Ovary (tissue), 9 donors: ENCODE measurements around the gene NRDE2. TPM values are rescaled to one million over a fixed set of nuclear protein-coding genes. Genes with fewer than 3 reads are reported as not detected.
A peak's percentile ranks its signal among the peaks of the same experiment; 100 is the strongest.

ENCODE experiments used
- DNase-seq, 5 donors: peaks; one replicate each; pipeline ENCODE4 v3.0.0-alpha.2; 2019 to 2020
- H3K27ac ChIP-seq, 2 donors: fragments of 200-600 bp; one replicate each; pipeline versions ENCODE4 v1.5.1 to v1.8.0; 2019 to 2022
- H3K27me3 ChIP-seq: fragments of 200-600 bp; one replicate; pipeline ENCODE4 v1.8.0; 2022
- H3K36me3 ChIP-seq: fragments of 200-600 bp; sonication (generic); one replicate; pipeline ENCODE4 v1.5.1; 2019
- H3K4me1 ChIP-seq: one replicate; pipeline ENCODE4 v1.8.1; 2013; ENCODE audit warnings: mild to moderate bottlenecking, moderate library complexity; ENCODE audit not compliant: insufficient read depth
- H3K4me3 ChIP-seq: fragments of 200-600 bp; sonication (generic); one replicate; pipeline ENCODE4 v1.5.1; 2017
- H3K9me3 ChIP-seq, 2 donors: fragments of 200-600 bp in 1 of 2; sonication (generic) in 1 of 2; one replicate each; pipeline versions ENCODE4 v1.5.1 to v1.8.1; 2013 to 2019; ENCODE audit warnings: mild to moderate bottlenecking in 1 of 2, moderate library complexity in 1 of 2
- EP300 ChIP-seq: sonication (generic); formaldehyde crosslinking; IDR thresholded peaks from one replicate; pipeline ENCODE4 v1.6.1; 2017; ENCODE audit warnings: antibody characterized with exemption
- POLR2A ChIP-seq: fragments of 450-650 bp; IDR thresholded peaks from one replicate; pipeline ENCODE4 v1.6.1; 2017; ENCODE audit warnings: antibody characterized with exemption, mild to moderate bottlenecking, moderate library complexity
- WGBS, 3 donors: extraction: QIAGEN DNeasy Blood & Tissue Kit in 1 of 3; methylation state at CpG; one replicate each; pipeline versions ENCODE4 v1.1.5 to v1.1.7; 2013 to 2017; 5-methylcytosine and 5-hydroxymethylcytosine counted together
- intact Hi-C, 4 donors: fragments of 100-400 bp; cut with DNase I; formaldehyde crosslinking; loops; one replicate each; pipeline versions ENCODE4 v1.11.0 to v1.15.1; 2022 to 2023
- polyA plus RNA-seq, 2 donors: library from polyadenylated mRNA; stranded (reverse); fragments of 200-250 nt in 1 of 2; fragments of 350-450 nt in 1 of 2; fragmentation: Illumina TruSeq in 1 of 2; extraction: RNeasy Lipid Tissue Mini Kit (QIAGEN cat#74804) in 1 of 2; gene quantifications; one replicate each; pipeline ENCODE4 v1.2.3, GENCODE V29; 2013 to 2014
- total RNA-seq, 7 donors: library from RNA; depleted of rRNA in 2 of 7; stranded (reverse); fragments of >200 nt in 2 of 7; fragmentation: NEBNext Ultra II Directional in 3 of 7; extraction: Animal tissue kit (Norgen Biotek cat#: 25700) in 3 of 7; gene quantifications; one replicate each; pipeline versions ENCODE4 v1.1.0 to v1.2.4, GENCODE V29; 2016 to 2023
- TF ChIP-seq, protein P1 (sequence below), 3 donors: fragments of 450-650 bp in 2 of 3; fragments of 200-600 bp in 1 of 3; IDR thresholded peaks; one replicate each; pipeline versions ENCODE4 v1.5.1 to v1.8.0; 2016 to 2022; ENCODE audit warnings: antibody characterized with exemption in 3 of 3, mild to moderate bottlenecking in 1 of 3
- donor health status: DM: no; HTN: no; CAD: no; lungs with moderate emphysema.
- donor health status: DM: no; HTN: no; CAD: no.
- donor health status: Bipolar disorder and iron deficiency.
- donor health status: DM: yes; HTN: yes; CAD: no.
- donor health status: DM: no; HTN: no; CAD: no.
- donor health status: DM: yes; HTN: yes; CAD: no.

NRDE2 gene
- total and polyA plus RNA-seq, 9 donors = 7.7 to 28.5 (median 15.4) TPM

GRCh38 chr14:90266441-90267154, 65.1 kb downstream of the NRDE2 start:
- no peaks in the 10 kb centered on the region for H3K27me3 ChIP-seq
- H3K27ac ChIP-seq = no peak overlapping the region
- intact Hi-C loops = no loop called here
- no peaks in the 10 kb centered on the region for H3K4me1 ChIP-seq
- H3K4me3 ChIP-seq = no peak overlapping the region
- TF ChIP-seq, protein P1, sequence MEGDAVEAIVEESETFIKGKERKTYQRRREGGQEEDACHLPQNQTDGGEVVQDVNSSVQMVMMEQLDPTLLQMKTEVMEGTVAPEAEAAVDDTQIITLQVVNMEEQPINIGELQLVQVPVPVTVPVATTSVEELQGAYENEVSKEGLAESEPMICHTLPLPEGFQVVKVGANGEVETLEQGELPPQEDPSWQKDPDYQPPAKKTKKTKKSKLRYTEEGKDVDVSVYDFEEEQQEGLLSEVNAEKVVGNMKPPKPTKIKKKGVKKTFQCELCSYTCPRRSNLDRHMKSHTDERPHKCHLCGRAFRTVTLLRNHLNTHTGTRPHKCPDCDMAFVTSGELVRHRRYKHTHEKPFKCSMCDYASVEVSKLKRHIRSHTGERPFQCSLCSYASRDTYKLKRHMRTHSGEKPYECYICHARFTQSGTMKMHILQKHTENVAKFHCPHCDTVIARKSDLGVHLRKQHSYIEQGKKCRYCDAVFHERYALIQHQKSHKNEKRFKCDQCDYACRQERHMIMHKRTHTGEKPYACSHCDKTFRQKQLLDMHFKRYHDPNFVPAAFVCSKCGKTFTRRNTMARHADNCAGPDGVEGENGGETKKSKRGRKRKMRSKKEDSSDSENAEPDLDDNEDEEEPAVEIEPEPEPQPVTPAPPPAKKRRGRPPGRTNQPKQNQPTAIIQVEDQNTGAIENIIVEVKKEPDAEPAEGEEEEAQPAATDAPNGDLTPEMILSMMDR (IDR thresholded peaks at IDR 0.05) = no peak
- TF ChIP-seq EP300 (no peak), POLR2A (no peak)
- H3K36me3 ChIP-seq = no peaks in the 10 kb centered on the region
- H3K9me3 ChIP-seq = no peaks in the 10 kb centered on the region
- DNase-seq = no peak
- 88 to 95% (median 94%) methylated on average over 9 of the region's 9 CpGs for WGBS, 3 donors

GRCh38 chr14:90263748-90264449, 67.8 kb downstream of the NRDE2 start:
- TF ChIP-seq POLR2A = no peak
- TF ChIP-seq, protein P1 (IDR thresholded peaks at IDR 0.05) = no peak
- no peak for TF ChIP-seq EP300
- DNase-seq = no peak
- intact Hi-C loops = no loop called here
- 73 to 87% (median 79%) methylated on average over 8 of the region's 8 CpGs for WGBS, 3 donors
- Histone ChIP-seq H3K4me1 (no peaks in the 10 kb centered on the region), H3K4me3 (no peak overlapping the region), H3K27ac (no peak overlapping the region), H3K27me3 (no peaks in the 10 kb centered on the region), H3K9me3 (no peaks in the 10 kb centered on the region), H3K36me3 (no peaks in the 10 kb centered on the region)

DNA sequence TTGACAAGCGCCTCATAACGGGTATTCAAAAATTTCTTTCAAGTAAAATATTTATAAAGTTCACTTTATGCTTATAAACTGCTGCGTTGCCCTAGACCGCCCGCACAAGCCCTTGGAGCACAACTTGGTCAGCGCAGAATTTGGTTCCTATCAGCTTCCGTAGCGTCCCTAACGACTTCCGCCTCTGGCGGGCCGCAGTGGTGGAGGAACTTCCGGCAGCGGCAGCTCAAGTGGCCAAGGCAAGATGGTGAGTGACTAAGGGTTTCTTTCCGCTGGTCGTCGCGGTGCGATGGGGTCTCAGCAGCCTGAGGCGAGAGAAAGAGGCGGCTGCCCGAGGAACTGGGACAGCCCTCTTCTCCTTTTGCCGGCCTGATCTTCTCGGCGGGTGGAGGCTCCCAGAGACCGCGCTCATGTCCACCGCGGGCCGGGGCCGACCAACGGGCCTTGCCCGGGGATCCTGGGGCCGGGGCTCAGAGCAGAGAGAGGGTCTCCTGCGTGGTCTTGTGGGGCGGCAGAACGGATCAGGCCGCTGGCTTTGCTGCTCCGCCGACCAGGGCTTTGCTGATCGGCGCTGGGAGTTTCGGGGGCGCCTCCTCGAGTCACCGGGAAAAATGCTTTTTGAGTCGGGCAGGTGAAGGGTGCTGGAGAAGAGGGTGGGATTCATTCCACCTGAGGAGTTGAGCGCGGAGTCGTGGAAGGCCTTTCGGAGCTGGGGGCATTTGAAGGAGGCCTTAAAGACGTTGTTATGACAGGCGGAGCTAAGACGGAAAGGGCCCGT, 75.2 kb downstream of the NRDE2 start, which contains the start of gene PSMC1:
Gene PSMC1 (plus strand): TSS at position 200 of the 778 bp plus-strand sequence. CDS start 45 bp downstream, at position 245.
- 0 to 1% (median 1%) methylated on average over 55 of the region's 55 CpGs for WGBS, 3 donors
- peak; percentile 83 to 90 (median 87) for DNase-seq

DNA sequence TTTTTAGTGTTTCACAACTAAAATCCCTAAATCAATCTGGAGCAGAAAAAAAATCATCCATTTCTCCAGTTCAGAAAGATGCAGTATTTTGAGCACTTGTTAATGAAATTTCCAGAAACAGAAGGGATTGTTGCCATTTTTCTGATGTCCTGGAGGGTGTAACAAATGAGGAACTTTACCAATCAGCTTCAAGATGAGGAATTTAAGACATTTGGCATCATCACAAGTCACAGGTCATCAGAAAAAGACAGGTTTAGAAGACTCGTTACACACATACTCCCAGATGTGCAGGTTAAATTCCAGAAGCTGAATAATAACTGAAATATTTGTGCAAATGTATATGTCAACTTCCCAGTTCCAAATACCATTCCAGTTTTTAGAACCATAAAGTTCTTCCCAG, 75.9 kb downstream of the NRDE2 start:
- DNase-seq = no peak
- no peaks in the 10 kb centered on the region for H3K9me3 ChIP-seq
- peak overlapping the region; percentile 93 for H3K4me3 ChIP-seq
- TF ChIP-seq EP300 (no peak), POLR2A (no peak)
- WGBS, 3 donors = 21 to 33% (median 30%) methylated on average over 1 of the region's 1 CpG
- intact Hi-C loops = no loop called here
- H3K36me3 ChIP-seq = no peaks in the 10 kb centered on the region
- H3K27ac ChIP-seq = no peak overlapping the region
- H3K4me1 ChIP-seq = peaks cover 9% of the 10 kb centered on the region
- no peaks in the 10 kb centered on the region for H3K27me3 ChIP-seq

More for the DNA sequence above, 75.2 kb downstream of the NRDE2 start, which contains the start of gene PSMC1:
- peak within 1 kb of the TSS; percentile 42 to 62 for H3K27ac ChIP-seq
- H3K36me3 ChIP-seq = no peaks in the 10 kb centered on the region
- H3K27me3 ChIP-seq = no peaks in the 10 kb centered on the region
- H3K9me3 ChIP-seq = no peaks in the 10 kb centered on the region
- intact Hi-C loops = no loop called here
- peak within 1 kb of the TSS; percentile 93 for H3K4me3 ChIP-seq
- no peak for TF ChIP-seq POLR2A
- TF ChIP-seq EP300 = no peak
- TF ChIP-seq, protein P1 (IDR thresholded peaks at IDR 0.05) = no peak
- peaks cover 9% of the 10 kb centered on the region for H3K4me1 ChIP-seq
